Heart right ventricle (tissue), 16 donors: Measurements from ENCODE around the gene KIF5C. TPM values are rescaled to one million over a fixed set of nuclear protein-coding genes. Genes with fewer than 3 reads are reported as not detected.

Experiments
- ATAC-seq, 8 donors: fragments of 200-7000 bp; cut with Tn5 transposase; one replicate each; pipeline ENCODE4 v1.9.1; 2020; ENCODE audit warnings: mild to moderate bottlenecking in 8 of 8, moderate library complexity in 8 of 8, moderate number of reproducible peaks in 1 of 8
- DNase-seq, 2 donors: peaks; one replicate each; pipeline ENCODE4 v3.0.0-alpha.2; 2020
- H3K27ac ChIP-seq, 10 donors: fragments of 200-600 bp; sonication (generic) in 2 of 10; one replicate each; pipeline versions ENCODE4 v1.5.0 to v1.8.0; 2020 to 2022; ENCODE audit warnings: mild to moderate bottlenecking in 3 of 10
- H3K27me3 ChIP-seq, 7 donors: fragments of 200-600 bp; one replicate each; pipeline ENCODE4 v1.8.0; 2021 to 2022; ENCODE audit warnings: mild to moderate bottlenecking in 2 of 7
- H3K36me3 ChIP-seq, 9 donors: fragments of 200-600 bp; sonication (generic) in 1 of 9; one replicate each; pipeline versions ENCODE4 v1.5.0 to v1.8.0; 2020 to 2022; ENCODE audit warnings: mild to moderate bottlenecking in 2 of 9
- H3K4me1 ChIP-seq, 9 donors: fragments of 200-600 bp; sonication (generic) in 1 of 9; one replicate each; pipeline versions ENCODE4 v1.5.0 to v1.8.0; 2020 to 2022; ENCODE audit warnings: mild to moderate bottlenecking in 4 of 9
- H3K4me3 ChIP-seq, 10 donors: fragments of 200-600 bp; sonication (generic) in 2 of 10; one replicate each; pipeline versions ENCODE4 v1.5.0 to v1.8.0; 2020 to 2022; ENCODE audit warnings: mild to moderate bottlenecking in 7 of 10, moderate library complexity in 2 of 10
- H3K9me3 ChIP-seq, 11 donors: fragments of 200-600 bp in 10 of 11; sonication (generic) in 2 of 11; one replicate each; pipeline versions ENCODE4 v1.5.0 to v1.8.0; 2013 to 2022; ENCODE audit warnings: mild to moderate bottlenecking in 2 of 11, control low read depth in 1 of 11, moderate library complexity in 1 of 11
- CTCF ChIP-seq, 9 donors: fragments of 200-600 bp; sonication (generic) in 2 of 9; IDR thresholded peaks; one replicate each; pipeline versions ENCODE4 v1.5.0 to v1.8.0; 2021 to 2022; ENCODE audit warnings: antibody characterized with exemption in 9 of 9, mild to moderate bottlenecking in 5 of 9, moderate library complexity in 1 of 9
- WGBS, 2 donors: extraction: QIAGEN DNeasy Blood & Tissue Kit; methylation state at CpG; one replicate each; pipeline ENCODE4 v1.1.7; 2013; ENCODE audit warnings: inconsistent platforms in 1 of 2; 5-methylcytosine and 5-hydroxymethylcytosine counted together
- intact Hi-C, 10 donors: fragments of 100-400 bp; cut with DNase I; formaldehyde crosslinking; loops; one replicate each; pipeline versions ENCODE4 v1.11.1 to v1.14.2; 2022
- polyA plus RNA-seq, 2 donors: library from polyadenylated mRNA; stranded (reverse); fragments of 200-250 nt; gene quantifications; one replicate each; pipeline ENCODE4 v1.2.3, GENCODE V29; 2013
- total RNA-seq, 10 donors: library from RNA; stranded (reverse); fragmentation: NEBNext Ultra II Directional in 3 of 10; extraction: Animal tissue kit (Norgen Biotek cat#: 25700) in 3 of 10; gene quantifications; one replicate each; pipeline versions ENCODE4 v1.2.1 to v1.2.4, GENCODE V29; 2021 to 2023
- donor health status: Arrhythmogenic right ventricular cardiomyopathy.
- donor health status: ischemic (EF 13 %, LVEDD 7.1; RV severe dilation, severe dysfunction).
- donor health status: healthy with polysubstance abuse.
- donor health status: DM: no; HTN: yes; CAD: no.
- donor health status: DM: no; HTN: no; CAD: no.
- donor health status: ischemic (EF 25% LVEDD 6.9; RV normal size, moderate dysfunction).
- donor health status: ischemic (EF 25% LVEDD 5.7; RV mildly dilated, moderate dysfunction).
- donor health status: healthy.
- donor health status: DM: yes; HTN: yes; CAD: no.
- donor health status: Ischemic cardiomyopathy.
- donor health status: ischemic (EF 35%, LVEDD 5.7; RV mildly dilated, moderate dysfunction).
- donor health status: nonischemic (EF 11% LVEDD 7.7; RV severe dilation, severe dysfunction).
- donor health status: DM: yes; HTN: yes; CAD: no.
- donor health status: PGD.
- donor health status: ischemic (EF 29% LVEDD 5.4; RV normal size, mild dysfunction).
- donor health status: nonischemic (EF 23%, LVEDD 6.1; RV moderate dilation, normal function).

Gene KIF5C
- total and polyA plus RNA-seq, 12 donors = 0.21 to 0.94 (median 0.42) TPM

- Histone ChIP-seq H3K36me3 (no peaks in the 10 kb centered on the region), H3K27me3 (no peaks in the 10 kb centered on the region), H3K27ac (no peak overlapping the region), H3K4me1 (peaks cover 0 to 11% (median 0%) of the 10 kb centered on the region in 9 donors), H3K4me3 (no peak overlapping the region), H3K9me3 (no peaks in the 10 kb centered on the region)
- TF ChIP-seq CTCF (IDR thresholded peaks at IDR 0.05) = no peak
- intact Hi-C loops = no loop called here
- 93 to 94% methylated on average over 4 of the region's 4 CpGs for WGBS, 2 donors
- ATAC-seq (no peak), DNase-seq (no peak)
Observed at GRCh38 chr2:148924514-148925178, 49.6 kb downstream of the KIF5C start.

GRCh38 chr2:148926291-148926961 lies 51.4 kb downstream of the KIF5C start:
- H3K4me3 ChIP-seq = peak overlapping the region in 4 of 10 donors; percentile 13 to 46 (median 22)
- WGBS, 2 donors = 60 to 72% methylated on average over 33 of the region's 33 CpGs
- ATAC-seq = peak in 3 of 8 donors; percentile 45 to 62 (median 55)

GRCh38 chr2:148926981-148927401 lies 52.0 kb downstream of the KIF5C start:
- no peak for TF ChIP-seq CTCF (IDR thresholded peaks at IDR 0.05)
- H3K27me3 ChIP-seq = peaks cover 0 to 3% (median 0%) of the 10 kb centered on the region in 7 donors
- WGBS, 2 donors = 63 to 73% methylated on average over 11 of the region's 11 CpGs
- ATAC-seq (peak in 6 of 8 donors; percentile 29 to 77 (median 66)), DNase-seq (peak in 1 of 2 donors; percentile 18)
- H3K4me3 ChIP-seq = peak overlapping the region in 4 of 10 donors; percentile 13 to 46 (median 22)
- H3K36me3 ChIP-seq = no peaks in the 10 kb centered on the region
- peak overlapping the region in 1 of 10 donors; percentile 14 for H3K27ac ChIP-seq
- H3K9me3 ChIP-seq = no peaks in the 10 kb centered on the region
- peaks cover 0 to 11% (median 0%) of the 10 kb centered on the region in 9 donors for H3K4me1 ChIP-seq
- intact Hi-C loops = no loop called here

More at GRCh38 chr2:148926291-148926961, 51.4 kb downstream of the KIF5C start:
- peak overlapping the region in 1 of 10 donors; percentile 14 for H3K27ac ChIP-seq
- H3K9me3 ChIP-seq = no peaks in the 10 kb centered on the region
- peaks cover 0 to 11% (median 0%) of the 10 kb centered on the region in 9 donors for H3K4me1 ChIP-seq
- no peaks in the 10 kb centered on the region for H3K27me3 ChIP-seq
- intact Hi-C loops = no loop called here
- no peaks in the 10 kb centered on the region for H3K36me3 ChIP-seq
- peak in 8 of 9 donors; percentile 23 to 62 (median 54) for TF ChIP-seq CTCF (IDR thresholded peaks at IDR 0.05)
- peak in 1 of 2 donors; percentile 27 for DNase-seq

- WGBS, 2 donors = 56 to 60% methylated on average over 3 of the region's 3 CpGs
- Histone ChIP-seq H3K27ac (no peak overlapping the region), H3K9me3 (no peaks in the 10 kb centered on the region), H3K4me1 (peaks cover 0 to 11% (median 0%) of the 10 kb centered on the region in 9 donors), H3K36me3 (no peaks in the 10 kb centered on the region), H3K4me3 (no peak overlapping the region), H3K27me3 (peaks cover 0 to 10% (median 0%) of the 10 kb centered on the region in 7 donors)
- intact Hi-C loops = no loop called here
- DNase-seq (no peak), ATAC-seq (no peak)
- TF ChIP-seq CTCF (IDR thresholded peaks at IDR 0.05) = no peak
Observed at GRCh38 chr2:148928395-148928794, 53.4 kb downstream of the KIF5C start.
